ENCODE results near the gene CHST13. TPM values are rescaled to one million over a fixed set of nuclear protein-coding genes. Genes with fewer than 3 reads are reported as not detected.

Gene CHST13
- total and polyA plus RNA-seq, 2 of the 4 experiments (the other 2 are of a cell fraction) = not detected

DNA sequence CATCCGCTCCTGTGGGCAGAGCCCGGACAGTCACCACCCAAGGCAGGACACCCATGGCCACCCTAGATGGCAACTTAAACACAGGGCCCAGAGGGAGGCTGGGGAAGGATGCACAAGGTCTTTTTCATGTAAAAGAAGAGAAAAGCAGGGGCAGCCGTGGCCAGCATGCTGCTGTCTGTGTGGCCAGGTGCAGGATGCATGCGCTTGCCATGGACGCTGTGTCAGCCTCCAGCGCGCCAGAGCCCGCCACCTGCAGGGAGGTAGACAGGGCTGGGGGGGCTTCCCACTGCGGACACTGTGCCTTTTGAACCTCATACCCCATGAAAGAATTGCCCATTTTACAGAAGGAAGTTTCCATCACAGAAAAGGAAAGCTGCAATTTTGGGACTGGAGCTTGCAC, 24.6 kb upstream of the CHST13 start:
- ChIA-PET POLR2A (ENCODE audit: unreplicated experiment) (no interaction called here), CTCF (no interaction called here)
- Histone ChIP-seq H3K4me2 (ENCODE audit: low read depth, low read length) (no peak overlapping the region), H3K4me3 (ENCODE audit: insufficient read depth, low read depth, low read length) (no peak overlapping the region), H2AFZ (replicated peaks; ENCODE audit: low read length, poor library complexity) (no peak overlapping the region), H4K5ac (ENCODE audit: low read depth, low read length) (no peak overlapping the region), H3K27me3 (ENCODE audit: control insufficient read depth, insufficient read depth, low read length) (peaks cover 17% of the 10 kb centered on the region; the same call in 1 of the 2 replicates), H4K8ac (ENCODE audit: low read depth in 2 of 2, low read length in 2 of 2) (no peak overlapping the region), H4K20me1 (ENCODE audit: insufficient read depth, low read length) (no peaks in the 10 kb centered on the region), H3K56ac (ENCODE audit: extremely low read depth, insufficient read depth, low read length) (no peak overlapping the region), H4K91ac (ENCODE audit: insufficient read depth, low read depth, low read length) (no peak overlapping the region), H3K36me3 (ENCODE audit: control insufficient read depth, insufficient read depth, low read length) (no peaks in the 10 kb centered on the region), H3K9me1 (ENCODE audit: insufficient read depth, low read length) (no peaks in the 10 kb centered on the region), H2BK5ac (ENCODE audit: low read depth, low read length, poor library complexity, severe bottlenecking) (no peak overlapping the region), H3K4me1 (ENCODE audit: control insufficient read depth, insufficient read depth, low read length) (no peaks in the 10 kb centered on the region), H3K9me3 (ENCODE audit: control insufficient read depth, insufficient read depth, low read length) (no peaks in the 10 kb centered on the region), H2AK5ac (ENCODE audit: low read depth, low read length) (no peak overlapping the region), H2AK9ac (replicated peaks; ENCODE audit: low read depth, low read length, poor library complexity) (no peak overlapping the region), H3K27ac (ENCODE audit: insufficient read depth, low read length) (no peak overlapping the region), H2BK120ac (ENCODE audit: low read depth, low read length) (no peak overlapping the region), H2BK15ac (ENCODE audit: low read depth, low read length) (no peak overlapping the region), H2BK20ac (ENCODE audit: low read depth, low read length) (no peak overlapping the region), H3K14ac (replicated peaks; ENCODE audit: low read depth, low read length) (no peak overlapping the region), H3K18ac (ENCODE audit: low read depth, low read length) (no peak overlapping the region), H3K4ac (ENCODE audit: low read depth, low read length) (no peak overlapping the region), H3K23ac (ENCODE audit: low read depth, low read length) (no peak overlapping the region), H3K9ac (ENCODE audit: low read depth, low read length) (no peak overlapping the region), H3K79me1 (ENCODE audit: low read depth in 1 of 2, low read length in 2 of 2) (no peaks in the 10 kb centered on the region)
- in situ Hi-C loops (cut with MboI; ENCODE audit: low sequenced_read_pairs) = no loop called here
- intact Hi-C loops (cut with micrococcal nuclease) = no loop called here
- 85% methylated on average over 5 of the region's 9 CpGs; no CpG with 5 or more reads in 1 of the 2 experiments for WGBS, 2 experiments (ENCODE audit: extremely low coverage in 2 of 2, insufficient read length in 1 of 2)
- no TSS peak for BruUV-seq (replicated peaks)
- ATAC-seq (ENCODE audit: low read depth) (no peak), DNase-seq (no peak)
- dilution Hi-C loops (cut with HindIII; ENCODE audit: low sequenced_read_pairs, unreplicated experiment) = no loop called here
- no peak for TF ChIP-seq BHLHE40 (IDR thresholded peaks at IDR 0.05; ENCODE audit: low read depth, low read length)
- TF ChIP-seq, protein P1, sequence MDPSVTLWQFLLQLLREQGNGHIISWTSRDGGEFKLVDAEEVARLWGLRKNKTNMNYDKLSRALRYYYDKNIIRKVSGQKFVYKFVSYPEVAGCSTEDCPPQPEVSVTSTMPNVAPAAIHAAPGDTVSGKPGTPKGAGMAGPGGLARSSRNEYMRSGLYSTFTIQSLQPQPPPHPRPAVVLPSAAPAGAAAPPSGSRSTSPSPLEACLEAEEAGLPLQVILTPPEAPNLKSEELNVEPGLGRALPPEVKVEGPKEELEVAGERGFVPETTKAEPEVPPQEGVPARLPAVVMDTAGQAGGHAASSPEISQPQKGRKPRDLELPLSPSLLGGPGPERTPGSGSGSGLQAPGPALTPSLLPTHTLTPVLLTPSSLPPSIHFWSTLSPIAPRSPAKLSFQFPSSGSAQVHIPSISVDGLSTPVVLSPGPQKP (IDR thresholded peaks at IDR 0.05; ENCODE audit: borderline replicate concordance, low read depth, low read length) = no peak
- TF ChIP-seq MAFK (IDR thresholded peaks at IDR 0.05; ENCODE audit: low read depth, low read length) = no peak
- no peak for TF ChIP-seq CHD1 (IDR thresholded peaks at IDR 0.05; ENCODE audit: low read depth, low read length)
- TF ChIP-seq MAZ (IDR thresholded peaks at IDR 0.05; ENCODE audit: borderline replicate concordance, low read depth, low read length) = no peak
- no peak for TF ChIP-seq RFX5 (IDR thresholded peaks at IDR 0.05; ENCODE audit: low read depth, low read length)
- TF ChIP-seq FOS (IDR thresholded peaks at IDR 0.05; ENCODE audit: low read depth, low read length) = no peak
- TF ChIP-seq SMC3 (IDR thresholded peaks at IDR 0.05; ENCODE audit: low read depth, low read length) = no peak
- no peak for TF ChIP-seq RAD21 (IDR thresholded peaks at IDR 0.05; ENCODE audit: low read length)
- TF ChIP-seq USF2 (IDR thresholded peaks at IDR 0.05; ENCODE audit: low read depth, low read length) = no peak
- TF ChIP-seq CEBPB (IDR thresholded peaks at IDR 0.05; ENCODE audit: low read depth, low read length) = no peak
- no peak for TF ChIP-seq CTCF (conservative IDR thresholded peaks at IDR 0.05; ENCODE audit: low read depth, low read length)
- no peak for TF ChIP-seq NFE2L2 (IDR thresholded peaks at IDR 0.05; ENCODE audit: low read depth, low read length)
- TF ChIP-seq RCOR1 (IDR thresholded peaks at IDR 0.05; ENCODE audit: insufficient replicate concordance, low read length) = no peak
- no peak for TF ChIP-seq POLR2A (IDR thresholded peaks at IDR 0.05; ENCODE audit: low read depth, low read length)
- no peak for TF ChIP-seq MXI1 (IDR thresholded peaks at IDR 0.05; ENCODE audit: borderline replicate concordance, low read depth, low read length)
